ENCODE results near the gene TBC1D5.
"Not testable (repeated sequence)": the region's sequence is repeated elsewhere in the genome, so short reads cannot be mapped to it uniquely, and the experiment has no call there.

Gene TBC1D5

DNA sequence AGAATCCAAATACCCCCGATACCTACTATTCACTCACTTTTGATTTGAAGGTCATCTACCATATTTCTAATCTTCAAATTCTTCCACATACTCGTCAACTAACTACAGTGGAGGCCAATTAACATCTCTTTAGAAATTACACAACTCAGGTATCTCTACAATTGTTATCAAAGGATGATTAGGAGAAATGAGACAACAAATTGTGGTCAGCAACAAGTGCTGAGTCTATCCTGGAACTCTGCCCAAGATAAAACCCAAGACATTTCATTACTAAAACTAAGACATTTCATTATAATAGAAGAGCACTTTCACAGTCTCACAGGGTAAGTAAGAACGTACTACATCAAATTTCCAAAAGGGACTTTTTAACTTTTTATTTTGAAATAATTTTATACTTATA is 100.0 kb downstream of the TBC1D5 start:
- DNase-seq (ENCODE audit: low read depth): no peak

DNA sequence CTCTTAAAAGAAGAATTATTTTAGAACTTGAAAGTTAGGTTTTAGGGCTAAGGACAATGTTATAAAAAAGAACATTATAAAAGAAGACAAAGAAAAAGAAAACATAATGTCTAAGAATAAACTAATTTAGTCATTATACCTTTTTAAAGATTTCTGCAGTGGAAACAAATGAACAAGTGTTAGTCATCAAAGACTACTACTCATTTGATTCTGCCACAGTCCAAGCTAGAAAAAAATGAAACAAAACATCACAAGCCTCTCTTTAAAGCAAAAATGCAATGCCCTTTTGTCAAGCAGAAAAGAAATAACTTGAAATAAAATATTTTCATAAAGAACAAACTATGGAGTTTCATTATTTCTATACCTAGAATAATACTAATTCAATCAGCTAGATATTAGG is 102.0 kb downstream of the TBC1D5 start:
- no peak for DNase-seq (ENCODE audit: low read depth)

DNA sequence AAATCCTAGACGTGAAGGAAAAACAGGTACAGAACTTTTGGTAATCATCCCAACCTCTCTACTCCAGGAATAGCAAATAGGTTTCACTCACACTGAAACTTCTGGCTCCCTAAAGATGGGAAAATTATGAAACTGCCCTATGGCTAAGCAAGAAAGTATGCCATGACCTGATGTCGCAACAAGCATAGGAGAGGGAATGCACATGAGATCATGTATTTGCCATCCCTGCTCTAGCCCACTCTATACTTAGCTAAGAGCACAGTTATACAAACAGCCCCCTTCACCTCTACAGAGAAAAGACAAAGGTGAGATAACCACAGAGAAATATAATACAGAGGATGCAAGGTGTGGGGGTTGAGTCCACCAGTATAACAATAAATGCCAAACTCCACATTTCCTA is 102.7 kb downstream of the TBC1D5 start:
- no peak for DNase-seq (ENCODE audit: low read depth)

DNA sequence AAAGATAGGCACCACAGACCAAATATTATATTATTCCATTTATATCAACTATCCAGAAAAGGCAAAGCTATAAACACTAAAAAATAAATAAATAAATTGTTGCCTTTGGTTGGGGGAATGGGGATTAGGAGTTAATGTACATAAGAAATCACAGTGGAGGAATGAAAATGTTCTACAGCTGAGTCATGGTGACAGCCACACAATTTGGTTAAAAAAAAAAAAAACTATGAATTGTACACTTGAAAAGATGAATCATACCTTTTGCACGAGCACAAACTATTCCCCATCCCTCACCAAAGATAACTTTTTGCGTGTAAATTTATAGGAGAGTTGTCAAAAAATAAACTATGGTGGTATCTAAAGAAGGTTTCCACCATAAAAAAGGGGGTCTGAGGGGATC is 103.2 kb downstream of the TBC1D5 start:
- DNase-seq (ENCODE audit: low read depth): no peak

DNA sequence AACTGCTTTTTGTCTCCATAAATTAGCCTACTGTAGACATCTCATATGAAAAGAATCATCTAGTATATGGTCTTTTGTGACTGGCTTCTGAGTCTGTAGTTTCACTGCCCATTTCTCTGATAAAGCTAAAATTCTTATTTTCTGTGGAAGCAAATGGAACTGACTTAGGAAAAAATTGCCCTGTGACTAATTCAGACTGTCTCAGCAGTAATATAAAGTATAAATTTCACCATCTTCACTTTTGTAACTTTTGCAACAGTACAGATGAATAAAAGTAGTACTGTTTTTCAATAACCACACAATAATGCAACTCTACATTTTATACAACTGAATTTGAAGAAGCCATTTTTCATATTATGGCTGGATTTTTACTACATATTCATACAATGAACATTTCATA is 104.1 kb downstream of the TBC1D5 start:
- no peak for DNase-seq (ENCODE audit: low read depth)

DNA sequence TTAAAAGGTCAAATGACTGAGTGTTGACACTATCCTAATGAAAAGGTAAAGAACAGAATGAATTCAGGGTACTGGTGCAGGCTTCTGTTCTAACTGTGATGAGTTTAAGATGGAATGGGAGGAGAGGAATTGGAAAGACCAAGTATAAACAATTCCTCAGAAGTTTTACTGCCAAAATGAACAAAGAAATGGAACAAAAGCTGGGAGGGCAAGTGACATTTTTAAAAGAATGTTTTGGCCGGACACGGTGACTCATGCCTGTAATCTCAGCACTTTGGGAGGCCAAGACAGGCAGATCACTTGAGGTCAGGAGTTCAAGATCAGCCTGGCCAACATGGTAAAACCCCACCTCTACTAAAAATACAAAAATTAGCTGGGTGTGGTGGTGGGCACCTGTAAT is 106.8 kb downstream of the TBC1D5 start:
- DNase-seq (ENCODE audit: low read depth): not testable (repeated sequence)

DNA sequence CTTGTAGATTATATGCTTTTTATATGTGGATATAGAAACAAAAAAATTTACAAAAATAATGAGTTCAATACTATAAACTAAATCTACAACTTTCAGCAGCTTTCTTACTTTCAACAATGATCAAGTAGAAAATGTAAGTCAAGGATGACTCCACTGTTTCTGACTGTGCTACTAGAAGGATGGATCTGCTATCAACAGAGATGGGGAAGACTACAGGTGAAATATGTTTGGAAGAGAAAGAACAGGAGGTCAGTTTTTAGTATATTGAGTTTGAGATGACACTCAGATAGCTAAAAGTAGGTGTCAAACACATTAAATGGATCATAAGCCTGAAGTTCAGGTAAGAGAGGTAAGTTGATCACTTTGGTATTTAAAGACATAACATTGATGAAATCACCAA is 107.5 kb downstream of the TBC1D5 start:
- DNase-seq (ENCODE audit: low read depth): no peak

DNA sequence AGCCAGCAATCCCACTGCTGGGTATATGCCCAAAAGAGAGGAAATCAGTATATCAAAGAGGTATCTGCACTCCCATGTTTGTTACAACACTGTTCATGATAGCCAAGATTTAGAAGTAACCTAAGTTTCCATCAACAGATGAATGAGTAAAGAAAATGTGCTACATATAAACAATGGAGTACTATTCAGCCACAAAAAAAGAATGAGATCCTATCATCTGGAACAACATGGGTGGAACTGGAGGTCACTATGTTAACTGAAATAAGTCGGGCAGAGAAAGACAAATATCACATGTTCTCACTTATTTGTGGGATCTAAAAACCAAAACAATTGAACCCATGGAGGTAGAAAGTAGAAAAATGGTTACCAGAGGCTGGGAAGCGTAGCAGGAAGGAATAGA is 108.2 kb downstream of the TBC1D5 start:
- DNase-seq (ENCODE audit: low read depth): no peak

DNA sequence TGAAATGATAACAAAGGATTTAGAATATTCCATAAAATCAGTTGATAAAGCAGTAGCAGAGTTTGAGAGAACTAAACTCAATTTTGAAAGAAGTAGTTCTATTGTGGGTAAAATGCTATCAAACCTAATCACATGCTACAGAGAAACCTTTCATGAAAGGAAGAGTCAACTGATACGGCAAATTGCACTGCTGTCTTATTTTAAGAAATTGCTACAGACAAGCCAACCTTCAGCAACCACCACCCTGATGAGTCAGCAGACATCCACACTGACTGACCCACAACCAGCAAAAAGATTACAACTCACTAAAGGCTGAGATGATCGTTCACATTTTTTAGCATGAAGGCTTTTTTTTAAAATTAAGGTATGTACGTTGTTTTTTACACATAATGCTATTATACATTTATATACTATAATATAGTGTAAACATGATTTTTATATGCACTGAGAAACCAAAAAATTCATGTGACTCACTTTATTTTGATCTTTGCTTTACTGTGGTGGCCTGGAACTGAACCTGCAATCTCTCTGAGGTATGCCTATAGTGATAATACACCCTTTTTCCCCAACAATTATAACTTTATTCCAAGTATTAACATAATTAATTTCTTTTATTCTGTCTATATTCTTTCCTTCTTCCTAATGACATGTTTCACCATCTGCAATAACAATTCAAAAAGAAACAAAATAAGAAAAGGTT is 109.9 kb downstream of the TBC1D5 start:
- no peak for DNase-seq (ENCODE audit: low read depth)

DNA sequence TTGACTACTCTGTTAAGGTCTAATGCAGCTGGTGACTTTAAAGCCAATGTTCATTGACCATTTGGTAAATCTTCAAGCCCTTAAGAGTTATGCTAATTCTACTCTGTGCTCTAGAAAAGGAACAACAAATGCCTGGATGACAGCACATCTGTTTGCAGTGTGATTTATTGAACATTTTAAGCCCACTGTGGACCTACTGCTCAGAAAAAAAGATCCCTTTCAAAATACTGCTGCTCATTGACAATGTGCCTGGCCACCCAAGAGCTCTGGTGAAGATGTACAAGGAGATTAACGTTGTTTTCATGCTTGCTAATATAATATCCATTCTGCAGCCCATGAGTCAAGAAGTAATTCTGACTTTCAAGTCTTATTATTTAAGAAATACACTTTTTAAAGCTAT is 110.8 kb downstream of the TBC1D5 start:
- DNase-seq (ENCODE audit: low read depth): no peak

DNA sequence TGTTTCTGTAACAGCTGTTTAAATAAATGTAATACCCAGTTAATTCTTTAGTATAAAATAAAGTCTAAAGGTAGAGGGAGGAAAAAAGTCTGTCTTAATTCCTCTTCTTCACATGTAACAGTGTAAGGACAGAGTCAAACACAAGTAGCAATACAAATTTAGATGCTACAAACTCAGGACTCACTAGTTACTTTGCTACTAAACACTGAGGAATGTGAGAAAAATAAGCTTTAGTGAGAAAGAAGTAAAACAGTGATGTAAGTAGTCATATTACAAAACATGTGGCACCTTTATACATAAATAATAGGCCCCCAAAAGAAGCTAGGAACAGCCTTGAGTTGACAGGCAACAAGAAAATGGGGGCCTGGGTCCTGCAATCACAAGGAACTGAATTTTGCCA is 113.0 kb downstream of the TBC1D5 start:
- DNase-seq (ENCODE audit: low read depth): no peak

DNA sequence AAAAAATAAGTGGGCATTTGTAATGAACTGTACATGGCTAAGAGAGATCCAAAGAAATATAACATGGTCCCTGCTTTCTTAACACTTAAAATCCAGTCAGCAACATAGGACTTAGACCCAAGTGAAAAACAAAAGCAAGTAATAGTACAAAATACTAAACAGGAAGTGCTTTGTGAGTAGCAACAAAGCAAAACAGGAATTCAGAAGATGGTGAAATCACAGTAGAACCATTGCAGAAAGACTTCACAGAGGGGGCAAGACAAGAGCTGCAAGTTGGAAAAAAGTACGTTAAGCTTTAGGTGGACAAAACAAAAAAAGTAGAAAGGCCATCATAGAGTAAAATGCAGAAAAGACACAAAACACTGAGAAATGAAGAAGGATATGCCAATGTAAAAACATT is 116.0 kb downstream of the TBC1D5 start:
- no peak for DNase-seq (ENCODE audit: low read depth)

DNA sequence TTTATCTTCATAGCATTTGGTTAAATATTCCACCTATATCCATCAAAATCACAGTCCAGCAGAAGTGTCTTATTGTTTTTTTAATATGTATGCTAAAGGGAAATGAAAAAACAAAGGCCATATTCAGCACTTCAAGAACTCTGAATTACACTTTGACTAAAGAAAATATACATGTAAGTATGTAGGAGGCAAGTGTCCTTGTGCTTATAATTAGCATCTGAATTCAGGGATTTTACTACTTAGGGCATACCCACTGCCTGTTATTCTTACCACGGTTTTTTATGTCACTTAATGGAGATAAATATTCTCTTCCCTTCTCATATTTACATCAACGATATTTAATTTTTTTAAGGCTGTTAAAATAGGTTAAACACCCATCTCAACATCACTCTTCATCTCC is 117.3 kb downstream of the TBC1D5 start:
- no peak for DNase-seq (ENCODE audit: low read depth)

DNA sequence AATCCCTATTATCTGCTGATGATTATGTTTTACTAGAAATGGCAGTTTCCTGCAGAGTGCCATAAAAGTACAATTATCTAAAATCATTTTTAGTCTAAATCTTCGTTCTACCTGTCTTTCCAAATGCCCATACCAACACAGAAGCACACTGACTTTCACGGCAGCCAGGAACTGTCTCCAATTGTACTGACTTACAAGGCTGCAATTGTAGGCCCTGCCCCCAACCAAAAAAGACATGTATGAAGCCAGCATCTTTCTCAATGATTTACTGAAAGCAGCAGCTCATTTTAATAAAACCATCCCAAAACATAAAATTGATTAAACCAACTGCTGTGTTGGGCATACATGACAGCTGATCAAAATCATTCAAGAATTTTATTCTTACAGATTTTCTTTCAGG is 119.0 kb downstream of the TBC1D5 start:
- DNase-seq (ENCODE audit: low read depth): no peak

DNA sequence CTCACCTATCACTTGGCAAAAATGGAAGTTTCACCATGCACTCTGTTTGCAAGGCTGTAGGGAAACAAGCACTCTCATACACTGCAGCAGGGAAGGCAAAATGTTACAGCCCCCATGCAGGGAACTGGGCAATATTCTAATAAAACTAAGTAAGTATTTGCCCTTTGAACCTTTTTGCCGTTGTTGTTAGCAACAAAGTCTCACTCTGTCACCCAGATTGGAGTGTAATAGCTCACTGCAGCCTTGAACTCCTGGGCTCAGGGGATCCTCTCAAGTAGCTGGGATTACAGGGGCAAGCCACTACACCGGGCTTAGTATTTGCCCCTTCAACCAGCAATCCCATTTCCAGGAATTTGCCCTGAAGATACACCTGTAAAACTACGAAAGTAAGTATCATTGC is 122.5 kb downstream of the TBC1D5 start:
- no peak for DNase-seq (ENCODE audit: low read depth)

DNA sequence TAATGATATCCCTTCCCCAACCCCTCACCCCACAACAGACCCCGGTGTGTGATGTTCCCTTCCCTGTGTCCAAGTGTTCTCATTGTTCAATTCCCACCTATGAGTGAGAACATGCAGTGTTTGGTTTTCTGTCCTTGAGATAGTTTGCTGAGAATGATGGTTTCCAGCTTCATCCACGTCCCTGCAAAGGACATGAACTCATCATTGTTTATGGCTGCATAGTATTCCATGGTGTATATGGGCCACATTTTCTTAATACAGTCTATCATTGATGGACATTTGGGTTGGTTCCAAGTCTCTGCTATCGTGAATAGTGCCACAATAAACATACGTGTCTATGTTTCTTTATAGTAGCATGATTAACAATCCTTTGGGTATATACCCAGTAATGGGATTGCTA is 129.4 kb downstream of the TBC1D5 start:
- not testable (repeated sequence) for DNase-seq (ENCODE audit: low read depth)

DNA sequence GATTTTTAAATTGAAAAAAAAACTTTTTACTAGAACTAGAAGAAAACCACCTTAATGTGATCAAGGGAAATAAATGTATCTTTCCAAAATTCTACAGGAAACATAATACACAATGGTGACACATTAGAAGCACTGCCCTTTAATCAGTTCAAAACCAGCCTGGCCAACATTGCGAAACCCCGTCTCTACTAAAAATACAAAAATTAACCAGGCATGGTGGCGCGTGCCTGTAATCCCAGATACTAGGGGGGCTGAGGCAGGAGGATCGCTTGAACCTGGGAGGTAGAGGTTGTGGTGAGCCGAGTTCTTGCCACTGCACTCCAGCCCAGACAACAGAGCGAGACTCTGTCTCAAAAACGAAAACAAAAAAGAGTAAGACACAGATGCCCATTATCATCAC is 134.5 kb downstream of the TBC1D5 start:
- DNase-seq (ENCODE audit: low read depth): no peak

DNA sequence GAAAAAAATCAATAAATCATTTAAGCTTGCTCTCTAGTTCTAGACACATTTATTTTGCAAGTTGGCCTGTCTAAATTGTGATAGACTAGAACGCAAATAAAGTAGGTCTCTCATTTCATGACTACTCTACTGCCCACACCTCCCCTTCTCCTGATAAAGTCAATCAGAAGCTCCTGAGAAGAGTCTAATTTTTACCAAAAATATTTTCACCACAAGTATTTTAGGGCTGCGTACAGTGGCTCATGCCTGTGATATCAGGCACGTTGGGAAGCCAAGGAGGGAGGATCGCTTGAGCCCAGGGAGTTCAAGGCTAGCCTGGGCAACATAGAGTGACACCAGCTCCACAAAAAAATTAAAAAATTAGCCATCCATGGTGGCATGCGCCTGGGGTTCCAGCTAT is 136.5 kb downstream of the TBC1D5 start:
- no peak for DNase-seq (ENCODE audit: low read depth)

DNA sequence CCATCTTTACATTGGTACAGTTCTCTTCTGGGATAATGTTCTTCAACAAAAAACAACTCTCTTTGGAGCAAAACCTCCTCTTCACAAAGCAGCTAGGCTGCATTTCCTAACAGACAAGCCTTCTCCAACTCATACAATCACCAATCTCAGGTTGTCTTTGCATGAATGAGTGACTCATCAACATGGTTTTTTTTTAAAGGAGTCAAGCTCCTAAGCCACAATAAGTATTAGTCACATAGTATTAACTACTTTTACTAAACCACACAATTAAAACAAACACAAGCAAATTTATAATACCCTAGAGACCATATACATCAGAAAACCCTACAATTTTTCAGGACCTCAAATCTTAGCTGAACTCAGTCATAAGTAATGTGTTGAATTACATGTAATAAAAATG is 137.4 kb downstream of the TBC1D5 start:
- no peak for DNase-seq (ENCODE audit: low read depth)

DNA sequence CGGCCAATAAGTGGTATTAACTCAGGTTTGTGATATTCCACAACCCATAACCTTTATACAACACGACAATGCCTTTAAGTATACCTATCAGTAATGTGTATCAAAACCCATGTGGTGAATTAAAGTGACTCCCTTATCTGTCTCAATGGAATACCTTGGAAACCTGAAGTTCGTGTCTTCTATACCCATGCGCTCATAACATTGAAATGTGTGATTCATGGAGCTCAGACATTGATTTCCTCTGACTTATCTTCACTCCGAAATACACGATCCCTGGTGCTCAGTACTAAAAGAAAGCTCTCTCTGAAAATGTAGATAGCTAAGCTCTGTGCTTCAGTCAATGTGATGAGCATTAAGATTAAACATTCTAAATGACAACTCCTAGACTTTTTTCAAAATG is 140.3 kb downstream of the TBC1D5 start:
- no peak for DNase-seq (ENCODE audit: low read depth)

DNA sequence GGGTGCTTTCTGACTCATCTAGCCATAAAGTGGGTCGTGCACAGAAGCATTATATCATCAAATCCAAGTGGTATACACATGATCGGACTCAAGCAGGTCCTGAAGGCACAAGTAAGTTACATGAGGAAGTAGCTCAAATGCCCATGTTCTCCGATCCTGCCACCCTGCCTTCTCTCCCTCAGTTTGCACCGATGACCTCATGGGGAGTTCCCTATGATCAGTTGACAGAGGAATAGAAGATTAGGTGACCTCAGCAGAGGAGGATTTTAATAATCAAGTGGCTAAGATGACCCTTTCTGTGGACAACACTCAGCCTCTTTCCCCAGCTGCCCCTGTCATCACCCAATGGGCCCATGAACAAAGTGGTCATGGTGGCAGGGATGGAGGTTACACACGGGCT is 149.5 kb downstream of the TBC1D5 start:
- no peak for DNase-seq (ENCODE audit: low read depth)

DNA sequence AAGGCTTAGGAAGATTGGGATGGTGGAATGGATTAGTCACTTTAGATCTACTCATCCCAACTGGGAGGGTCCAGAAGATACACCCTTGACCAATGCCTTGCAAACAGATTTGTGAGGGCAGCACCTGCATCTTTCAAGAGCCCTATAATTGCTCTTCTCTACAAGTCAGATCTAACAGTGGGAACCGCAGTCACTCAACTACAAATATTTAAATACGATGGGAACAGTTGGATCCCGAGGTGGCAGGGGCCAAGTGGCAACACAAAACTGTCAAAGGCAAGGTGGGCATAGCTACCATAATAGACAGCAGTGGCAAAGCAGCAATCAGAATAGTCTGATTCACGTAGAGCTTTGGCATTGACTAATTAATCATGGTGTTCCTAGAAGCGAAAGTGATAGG is 152.0 kb downstream of the TBC1D5 start:
- no peak for DNase-seq (ENCODE audit: low read depth)

DNA sequence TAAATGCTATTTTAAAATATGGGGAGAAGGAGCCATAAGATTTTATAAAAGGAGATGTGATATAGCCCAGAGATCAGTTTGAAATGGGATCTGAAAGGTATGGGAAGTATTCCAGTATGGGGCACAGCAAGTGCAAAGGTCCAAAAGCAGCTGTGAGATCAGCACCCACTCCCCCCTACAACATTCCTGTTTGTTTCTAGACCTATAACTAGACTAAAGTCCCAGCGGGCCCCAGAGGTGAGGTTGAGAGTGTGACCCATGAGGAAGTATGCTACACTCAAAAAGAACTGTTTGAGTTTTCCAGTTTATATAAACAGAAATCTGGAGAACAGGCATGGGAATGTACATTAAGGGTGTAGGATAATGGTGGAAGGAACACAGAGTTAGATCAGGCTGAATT is 152.5 kb downstream of the TBC1D5 start:
- DNase-seq (ENCODE audit: low read depth): no peak

DNA sequence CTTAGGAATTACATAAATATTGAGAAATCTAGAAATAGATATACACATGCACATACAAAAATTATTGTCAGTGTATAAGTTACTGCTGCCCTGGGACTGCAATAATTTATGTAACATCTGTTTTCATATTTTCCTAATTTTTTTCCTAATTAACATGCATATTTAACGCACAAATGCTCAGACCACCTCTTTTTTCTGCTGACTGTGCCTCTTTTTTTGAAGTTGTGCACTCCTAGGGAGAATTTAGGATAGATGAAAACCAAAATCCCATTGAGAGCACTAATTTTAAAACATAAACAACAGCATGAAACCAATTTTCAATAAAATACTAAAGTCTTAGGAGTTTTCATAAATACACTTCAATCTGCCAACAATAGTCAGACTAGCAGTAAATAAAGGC is 154.0 kb downstream of the TBC1D5 start:
- DNase-seq (ENCODE audit: low read depth): no peak
